ENCODE results near the gene SPCS2. TPM values are rescaled to one million over a fixed set of nuclear protein-coding genes. Genes with fewer than 3 reads are reported as not detected.

SPCS2 gene
- polyA plus RNA-seq, 1 of the 3 experiments (the other 2 are of a cell fraction), result 49.1 TPM

GRCh38 chr11:74953451-74953850, 4.4 kb downstream of the SPCS2 start:
- Histone ChIP-seq H3K27me3 (ENCODE audit: insufficient read depth) (no peaks in the 10 kb centered on the region), H3K4me1 (ENCODE audit: control insufficient read depth in 1 of 2, insufficient read depth in 2 of 2, low read depth in 1 of 2, low read length in 1 of 2) (peaks cover 0 to 3% of the 10 kb centered on the region in 2 experiments; a peak in 3 of 4 replicates), H3K9ac (no peak overlapping the region), H4K20me1 (ENCODE audit: insufficient read depth) (peaks cover 34% of the 10 kb centered on the region), H3K4me3 (ENCODE audit: low read depth in 2 of 2, low read length in 1 of 2) (no peak overlapping the region), H3K9me2 (no peaks in the 10 kb centered on the region), H3K27ac (ENCODE audit: low read depth in 2 of 2, low read length in 1 of 2) (no peak overlapping the region), H3K4me2 (no peak overlapping the region), H3K79me2 (ENCODE audit: insufficient read depth) (peaks cover 95% of the 10 kb centered on the region), H3K9me3 (no peaks in the 10 kb centered on the region), H2AFZ (ENCODE audit: low read depth) (no peak overlapping the region), H3K36me3 (replicated peaks in 1 of 2; ENCODE audit: control insufficient read depth in 1 of 2, insufficient read depth in 2 of 2, low read length in 1 of 2) (peaks cover 15 to 42% of the 10 kb centered on the region in 2 experiments), H3F3A (replicated peaks; ENCODE audit: insufficient read depth) (peaks cover 3% of the 10 kb centered on the region)
- 98% methylated on average over 5 of the region's 5 CpGs for WGBS (ENCODE audit: low lambda C conversion rate)
- POLR2A ChIA-PET, result no interaction called here
- no peak for DNase-seq
- no peak for TF ChIP-seq CHD2 (IDR thresholded peaks at IDR 0.05; ENCODE audit: low read length, partially characterized antibody)
- no peak for TF ChIP-seq IRF3 (IDR thresholded peaks at IDR 0.05; ENCODE audit: low read depth, low read length)
- TF ChIP-seq RAD21 (IDR thresholded peaks at IDR 0.05; ENCODE audit: low read length), result no peak
- no peak for TF ChIP-seq ZBTB33 (IDR thresholded peaks at IDR 0.05; ENCODE audit: borderline replicate concordance, low read depth)
- no peak for TF ChIP-seq JUND (IDR thresholded peaks at IDR 0.05)
- TF ChIP-seq RCOR1 (IDR thresholded peaks at IDR 0.05; ENCODE audit: low read length), result no peak
- no peak for TF ChIP-seq USF2 (IDR thresholded peaks at IDR 0.05; ENCODE audit: borderline replicate concordance, low read depth, low read length)
- TF ChIP-seq EP300 (IDR thresholded peaks at IDR 0.05; ENCODE audit: borderline replicate concordance in 1 of 2, low read depth in 1 of 2, low read length in 1 of 2), result no peak
- no peak for TF ChIP-seq YY1 (IDR thresholded peaks at IDR 0.05; ENCODE audit: low read depth)
- TF ChIP-seq POLR2AphosphoS5 (IDR thresholded peaks at IDR 0.05; ENCODE audit: low read depth, low read length), result no peak
- no peak for TF ChIP-seq FOXM1 (IDR thresholded peaks at IDR 0.05; ENCODE audit: low read depth)
- TF ChIP-seq TCF12 (IDR thresholded peaks at IDR 0.05), result no peak
- no peak for TF ChIP-seq USF1 (IDR thresholded peaks at IDR 0.05; ENCODE audit: borderline replicate concordance, low read depth)
- no peak for TF ChIP-seq GABPA (IDR thresholded peaks at IDR 0.05; ENCODE audit: low read depth)
- no peak for TF ChIP-seq MXI1 (IDR thresholded peaks at IDR 0.05; ENCODE audit: low read depth, low read length)
- TF ChIP-seq NFIC (IDR thresholded peaks at IDR 0.05; ENCODE audit: borderline replicate concordance), result no peak
- CTCF ChIA-PET, result interaction anchor here (1.7 to 1.9 kb wide), 4 partner anchors 23 to 295 kb away, joined by 3 to 8 read pairs (median 6); no protein-coding TSS in a partner anchor
